NOMO-1 treated with DMSO at 0.1 percent for 48 hours (cell line): ENCODE measurements around the gene STIMATE.

Experiments
- DNase-seq: peaks from one replicate; lab custom pipeline; 2025; ENCODE audit not compliant: unreplicated experiment; lab: John Stamatoyannopoulos, UW

STIMATE gene

DNA sequence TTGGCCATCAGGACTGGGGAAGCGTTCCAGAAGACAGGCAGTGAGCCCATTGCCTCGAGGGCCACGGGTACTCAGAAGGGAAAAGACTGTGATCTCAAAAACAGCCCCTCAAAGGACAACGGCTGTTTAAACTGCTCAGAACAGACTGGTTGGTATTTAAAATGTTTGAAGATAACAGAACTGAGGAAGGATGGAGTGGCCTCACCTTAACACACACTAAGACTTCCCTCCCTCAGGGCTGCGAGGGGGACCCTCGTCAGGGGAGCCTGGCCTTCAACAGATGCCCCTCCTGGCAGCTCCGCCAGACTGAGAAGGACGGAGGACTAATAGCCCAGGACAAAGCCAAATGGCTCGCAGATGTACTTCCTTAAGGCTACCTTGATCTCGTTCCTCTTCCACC is 2.6 kb downstream of the STIMATE start:
- no peak for DNase-seq

GRCh38 chr3:52893723-52894122 is 3.6 kb downstream of the STIMATE start:
- no peak for DNase-seq

GRCh38 chr3:52892625-52893311 is 4.6 kb downstream of the STIMATE start:
- DNase-seq, result peak; percentile 24

GRCh38 chr3:52892290-52892624 is 5.1 kb downstream of the STIMATE start:
- DNase-seq, result no peak

DNA sequence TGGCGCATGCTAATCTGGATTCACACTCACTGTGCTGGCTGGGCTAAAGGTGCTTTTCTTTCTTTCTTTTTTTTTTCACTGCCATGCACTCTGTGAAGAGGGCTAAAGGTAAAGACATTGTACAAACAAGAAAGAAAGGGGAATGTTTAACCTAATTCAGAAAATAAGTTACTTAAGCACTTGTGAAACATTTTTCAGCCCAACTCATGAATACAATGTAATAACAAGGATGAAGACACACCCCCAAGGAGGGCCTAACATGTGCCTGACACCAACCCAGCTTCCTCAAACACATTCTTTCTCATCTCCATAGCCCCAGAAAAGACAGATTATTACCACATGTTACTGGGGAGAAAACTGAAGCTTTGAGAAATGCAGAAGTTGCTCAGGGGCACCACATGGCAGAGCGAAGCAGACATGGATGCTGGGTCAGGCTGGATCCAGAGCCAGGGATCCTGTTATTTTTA is 5.7 kb downstream of the STIMATE start:
- DNase-seq, result peak; percentile 97

DNA sequence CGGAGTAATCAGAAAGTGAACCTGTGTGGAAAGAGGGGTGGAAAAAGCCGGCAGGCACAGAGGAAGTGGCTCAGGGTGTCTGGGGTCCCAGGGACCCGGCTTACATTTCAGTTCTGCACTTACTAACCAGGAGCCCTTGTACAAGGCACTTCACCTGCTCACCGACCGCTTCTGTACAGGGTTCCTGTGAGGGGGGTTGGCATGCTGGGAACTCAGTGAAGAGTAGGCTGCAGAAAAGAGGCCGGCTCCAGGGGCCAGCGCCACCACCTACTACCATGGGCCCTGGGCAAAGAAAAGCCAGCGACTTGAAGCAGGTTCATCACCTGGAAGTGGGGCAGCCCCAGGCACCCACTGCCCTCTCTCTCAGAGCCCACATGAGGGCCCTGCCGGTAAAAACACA is 6.2 kb downstream of the STIMATE start:
- no peak for DNase-seq

- DNase-seq, result no peak
Observed at GRCh38 chr3:52890735-52891134, 6.6 kb downstream of the STIMATE start.

DNA sequence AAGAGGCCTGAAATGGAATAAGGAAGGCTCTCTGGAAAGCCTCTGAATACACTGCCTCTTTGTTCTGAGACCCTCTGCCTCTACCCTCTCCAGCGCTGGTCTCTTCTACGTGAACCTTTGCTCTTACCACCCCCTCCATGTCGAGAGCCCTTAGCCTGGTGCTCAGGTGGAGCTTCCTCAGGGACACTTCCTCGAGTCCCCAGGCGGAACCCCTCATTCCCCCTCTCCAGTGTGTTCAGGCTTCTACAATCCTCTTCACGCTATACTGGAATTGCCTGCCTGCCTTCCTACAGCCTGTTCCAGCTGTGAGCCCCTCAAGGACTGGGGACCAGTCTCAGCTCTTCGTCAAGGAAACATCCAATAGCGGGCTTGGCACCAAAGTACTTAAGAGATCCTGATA is 7.4 kb downstream of the STIMATE start:
- DNase-seq, result no peak

GRCh38 chr3:52887166-52887565 is 10.2 kb downstream of the STIMATE start:
- DNase-seq, result no peak

DNA sequence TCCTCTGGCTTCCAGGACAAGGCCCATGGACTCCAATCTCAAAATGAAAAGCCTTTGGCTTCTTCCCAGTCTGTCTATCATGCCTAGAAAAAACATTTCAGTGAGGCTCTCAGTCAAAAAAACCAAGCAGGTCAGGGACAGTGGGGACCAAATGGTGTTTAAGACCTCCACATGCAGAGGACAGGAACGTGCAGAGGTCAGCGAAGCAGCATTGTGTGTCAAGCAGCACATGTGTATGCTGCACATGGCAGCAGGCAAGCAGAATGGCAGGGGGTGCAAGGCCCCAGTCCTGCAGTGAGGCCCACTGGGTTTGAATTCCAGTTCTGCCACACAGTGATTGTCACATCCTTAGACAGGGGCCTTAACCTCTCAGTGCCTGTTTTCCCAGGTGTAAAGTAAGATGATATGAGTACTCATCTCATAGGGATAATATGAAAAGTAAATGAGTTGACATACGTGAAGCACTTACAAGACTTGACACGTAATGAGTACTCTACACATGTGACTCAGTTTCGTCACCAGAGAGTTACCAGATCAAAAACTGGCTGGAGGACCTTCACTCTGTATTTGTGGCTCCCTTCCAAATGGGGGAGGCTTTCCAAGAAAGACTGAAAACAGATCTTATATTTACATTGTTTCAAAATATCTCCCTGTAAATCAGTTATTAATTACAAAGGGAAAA is 11.2 kb downstream of the STIMATE start:
- DNase-seq, result no peak

DNA sequence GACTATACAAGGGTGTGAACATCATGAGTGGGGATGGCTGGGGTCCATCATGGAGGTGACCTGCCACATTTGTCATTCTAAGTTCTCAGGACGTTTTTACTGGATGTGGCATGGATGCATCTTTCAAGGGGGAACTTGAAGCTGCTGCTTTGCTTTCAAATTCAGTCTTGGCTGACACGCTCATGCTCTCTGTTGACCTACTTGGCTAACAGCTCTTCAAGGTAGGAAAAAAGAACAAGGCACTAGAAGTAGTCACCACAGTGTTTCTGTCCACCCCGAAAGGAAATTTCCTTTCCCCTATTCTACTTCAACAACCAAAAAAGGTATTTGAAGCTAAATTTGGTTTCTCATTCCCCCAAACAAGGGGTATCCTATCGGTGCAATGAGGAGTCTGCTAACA is 15.0 kb downstream of the STIMATE start:
- DNase-seq, result no peak

DNA sequence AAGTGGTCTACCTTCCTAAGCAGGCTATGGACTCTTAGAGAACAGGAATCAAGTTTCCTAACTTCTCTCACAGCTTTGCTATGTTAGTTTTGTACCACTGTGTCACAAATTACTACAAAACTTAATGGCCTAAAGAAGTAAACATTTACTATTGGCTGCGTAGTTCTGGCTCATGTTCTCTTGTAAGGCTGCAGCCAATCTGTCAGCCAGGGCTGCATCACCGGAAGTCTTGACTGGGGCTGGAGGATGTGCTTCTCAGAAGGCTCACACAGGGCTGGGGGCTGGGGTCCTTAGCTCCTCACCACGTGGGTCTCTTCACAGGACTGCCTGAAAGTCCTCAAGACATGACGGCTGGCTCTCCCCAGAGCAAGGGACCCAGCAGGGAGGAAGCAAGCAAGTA is 15.5 kb downstream of the STIMATE start:
- no peak for DNase-seq

DNA sequence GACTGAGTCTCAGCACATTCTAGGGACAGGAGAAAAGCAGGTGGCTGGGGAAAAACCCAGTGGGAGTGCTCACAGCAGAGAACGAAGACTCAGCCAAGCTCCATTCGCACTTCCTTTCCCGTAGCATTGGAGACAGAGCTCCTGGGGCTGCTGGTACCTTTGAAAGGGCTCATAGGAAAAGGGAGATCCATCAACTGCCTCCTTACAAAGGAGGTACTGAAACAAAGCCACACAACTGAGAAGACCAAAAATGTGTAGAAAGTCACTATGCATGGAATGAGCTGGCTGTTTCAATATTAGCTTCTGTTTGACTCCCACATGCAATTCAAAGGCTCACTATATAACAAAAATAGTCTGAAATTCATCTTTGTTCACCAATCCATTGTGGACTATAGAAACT is 16.9 kb downstream of the STIMATE start:
- no peak for DNase-seq

DNA sequence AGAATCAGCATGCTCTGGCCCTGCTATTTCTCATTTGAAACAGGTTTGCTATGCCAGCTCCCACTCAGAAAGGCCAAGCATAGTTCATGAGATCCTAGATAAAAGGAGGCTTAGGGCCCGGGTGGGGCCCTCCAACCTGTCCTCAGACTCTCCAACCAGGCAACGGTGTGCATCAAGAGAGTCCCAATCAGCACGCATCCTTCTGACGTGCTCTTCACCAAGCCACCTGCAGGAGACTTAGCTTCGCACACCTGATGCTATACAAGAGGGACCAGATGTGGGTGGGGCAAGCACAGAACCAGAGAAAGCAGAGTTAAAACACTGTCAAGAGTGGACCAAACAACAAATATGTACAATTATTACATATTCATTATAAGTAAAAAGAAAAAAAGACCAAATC is 17.3 kb downstream of the STIMATE start:
- DNase-seq, result no peak

GRCh38 chr3:52879581-52879980 is 17.8 kb downstream of the STIMATE start:
- no peak for DNase-seq

DNA sequence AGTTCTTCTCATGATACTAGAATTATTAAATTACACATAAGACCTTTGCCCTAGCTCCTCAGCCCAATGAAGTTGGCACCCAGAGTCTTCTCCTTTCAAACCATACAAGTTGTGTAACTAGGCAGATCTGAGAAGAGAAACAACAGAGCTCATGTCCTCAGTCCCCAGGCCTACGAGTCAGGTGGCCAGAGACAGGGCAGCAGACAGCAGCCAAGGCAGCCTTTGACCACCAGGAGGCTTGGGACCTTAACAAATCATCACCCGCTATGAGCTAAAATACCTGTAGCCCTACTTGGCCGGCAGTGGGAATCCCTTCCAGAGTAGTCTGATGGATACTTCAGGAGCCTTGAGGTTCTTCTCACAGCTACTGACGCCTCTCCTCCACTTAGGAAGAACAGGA is 18.3 kb downstream of the STIMATE start:
- no peak for DNase-seq

DNA sequence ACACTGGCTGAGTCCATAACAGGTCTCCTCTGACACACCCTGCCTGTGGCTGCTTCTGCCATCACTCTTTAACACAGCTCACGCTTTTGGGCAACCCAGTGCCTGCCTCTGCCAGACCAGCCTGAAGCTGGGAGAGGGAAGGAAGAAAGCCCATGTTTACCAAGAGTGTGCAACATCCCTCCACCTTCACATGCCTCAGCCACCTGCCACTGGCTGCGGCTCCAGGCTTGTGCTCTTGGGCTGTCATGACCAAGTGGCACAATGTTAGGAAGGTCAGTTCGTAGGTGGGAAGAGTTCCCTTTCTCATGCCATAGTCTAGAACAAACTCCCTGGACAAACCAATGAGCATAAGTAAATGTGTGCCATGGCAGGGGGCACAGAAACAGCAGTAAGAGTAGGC is 20.3 kb downstream of the STIMATE start:
- DNase-seq, result no peak

DNA sequence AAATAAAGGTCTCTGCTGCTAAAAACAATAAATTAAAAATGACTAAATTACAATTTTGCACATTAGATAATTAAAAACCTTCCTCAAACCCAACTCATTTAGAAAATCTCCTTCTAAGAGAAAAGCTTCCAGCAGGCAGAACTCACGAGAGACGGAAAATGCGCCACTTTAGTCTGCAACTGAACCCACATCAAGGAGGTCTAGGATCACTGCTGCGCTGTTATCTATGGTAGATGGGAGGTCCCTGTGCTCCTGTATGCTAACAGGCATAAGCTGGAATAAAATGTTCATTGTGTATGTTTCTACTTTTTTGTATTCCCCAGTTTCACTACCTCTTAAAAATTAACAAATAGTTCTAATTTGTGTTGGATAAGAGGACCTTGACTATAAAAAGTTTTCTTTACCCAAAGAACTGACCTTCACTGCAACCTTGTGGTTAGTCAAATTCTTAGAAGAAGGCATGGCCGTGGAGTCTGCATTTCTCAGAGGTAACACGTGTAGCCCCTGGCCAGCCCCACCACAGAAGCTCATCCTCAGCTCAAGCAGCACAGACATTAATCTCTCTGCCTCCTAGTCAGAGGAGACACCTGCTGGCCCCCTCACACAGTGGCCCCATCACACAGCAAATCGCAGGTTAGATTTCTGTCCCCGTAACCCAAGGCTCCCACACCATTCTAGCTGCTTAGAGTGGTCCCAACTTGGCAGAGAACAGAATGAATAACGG is 22.3 kb downstream of the STIMATE start:
- peak; percentile 30 for DNase-seq

GRCh38 chr3:52874160-52874701 is 23.1 kb downstream of the STIMATE start:
- no peak for DNase-seq

DNA sequence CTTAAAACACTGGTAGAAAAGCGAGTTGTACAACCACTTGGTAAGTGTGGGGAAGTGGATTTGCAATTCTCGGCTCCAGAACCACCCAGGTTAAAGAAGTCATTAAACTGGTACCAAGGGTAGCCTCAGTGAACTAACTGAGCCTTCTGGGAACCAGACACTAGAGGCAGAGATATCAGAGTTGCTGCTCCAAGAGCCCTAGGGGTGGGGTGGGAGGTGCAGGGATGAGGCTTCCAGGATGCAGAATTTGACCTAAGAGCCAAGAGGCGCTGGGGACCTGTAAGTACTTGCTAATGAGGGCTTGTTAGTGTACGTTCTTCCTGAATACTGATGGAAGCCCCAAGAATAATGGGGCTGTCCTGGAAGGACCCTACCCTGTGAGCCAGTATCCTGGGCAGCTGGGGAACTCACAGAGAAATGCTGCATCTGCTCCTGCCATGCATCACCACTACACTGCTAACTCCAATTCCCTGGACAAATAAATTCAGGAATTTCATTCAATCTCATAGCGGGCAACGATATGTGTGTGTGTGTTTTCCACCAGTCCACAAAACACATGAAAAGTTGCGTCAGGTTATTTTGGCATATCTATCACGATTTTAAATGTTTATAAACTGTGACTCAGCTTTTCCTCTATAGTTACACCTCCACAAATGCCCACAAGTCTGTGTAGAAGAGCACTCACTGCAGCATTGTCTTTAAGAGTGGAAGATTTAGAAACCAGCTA is 23.8 kb downstream of the STIMATE start:
- DNase-seq, result peak; percentile 29

- DNase-seq, result no peak
Observed at GRCh38 chr3:52872245-52872644, 25.1 kb downstream of the STIMATE start.
